Activated CD8-positive, alpha-beta T cell treated with anti-CD3 and anti-CD28 coated beads for 36 hours (primary cell): ENCODE measurements around the gene SLC41A3. TPM values are rescaled to one million over a fixed set of nuclear protein-coding genes. Genes with fewer than 3 reads are reported as not detected.

Experiments used
- ATAC-seq: fragments of 200-7000 bp; cut with Tn5 transposase; one replicate; pipeline ENCODE4 v1.10.0; 2021; ENCODE audit warnings: mild to moderate bottlenecking, moderate library complexity
- CTCF ChIA-PET: fragments of 350-600 bp; sonication (Branson Sonifier 250); formaldehyde crosslinking; loops from one replicate; lab custom pipeline; 2021; ENCODE audit warnings: antibody characterized with exemption; lab: Charles Lee
- POLR2A ChIA-PET: fragments of 350-600 bp; sonication (Branson Sonifier 250); formaldehyde crosslinking; loops from one replicate; lab custom pipeline; 2021; ENCODE audit warnings: antibody characterized with exemption; lab: Charles Lee
- DNase-seq: peaks from one replicate; pipeline ENCODE4 v3.0.0-alpha.2; 2020
- H3K27ac Mint-ChIP-seq: one replicate; pipeline ENCODE4 v1.8.0; 2021; ENCODE audit warnings: mild to moderate bottlenecking, mixed read lengths
- H3K27me3 Mint-ChIP-seq: one replicate; pipeline ENCODE4 v1.8.0; 2021; ENCODE audit warnings: mixed read lengths
- H3K36me3 Mint-ChIP-seq: one replicate; pipeline ENCODE4 v1.8.0; 2021; ENCODE audit warnings: low read depth, mixed read lengths
- H3K4me1 Mint-ChIP-seq: one replicate; pipeline ENCODE4 v1.8.0; 2021; ENCODE audit warnings: low read depth, mixed read lengths
- H3K4me3 Mint-ChIP-seq: one replicate; pipeline ENCODE4 v1.8.0; 2021; ENCODE audit warnings: mild to moderate bottlenecking, moderate library complexity, mixed read lengths
- H3K9me3 Mint-ChIP-seq: one replicate; pipeline ENCODE4 v1.8.0; 2021; ENCODE audit warnings: mixed read lengths
- intact Hi-C: fragments of 100-400 bp; cut with micrococcal nuclease; formaldehyde crosslinking; loops from one replicate; pipeline ENCODE4 v1.10.0; 2022
- total RNA-seq, 2 experiments: library from RNA; stranded (reverse); gene quantifications; one replicate each; pipeline ENCODE4 v1.2.3, GENCODE V29; 2021
- TF ChIP-seq, protein P1 (sequence below): fragments of 200-600 bp; IDR thresholded peaks from one replicate; pipeline ENCODE4 v1.8.0; 2022; ENCODE audit warnings: antibody characterized with exemption, mild to moderate bottlenecking

SLC41A3 gene
- total RNA-seq, 2 experiments from 2014 or later = 19.1 to 23.4 TPM

DNA sequence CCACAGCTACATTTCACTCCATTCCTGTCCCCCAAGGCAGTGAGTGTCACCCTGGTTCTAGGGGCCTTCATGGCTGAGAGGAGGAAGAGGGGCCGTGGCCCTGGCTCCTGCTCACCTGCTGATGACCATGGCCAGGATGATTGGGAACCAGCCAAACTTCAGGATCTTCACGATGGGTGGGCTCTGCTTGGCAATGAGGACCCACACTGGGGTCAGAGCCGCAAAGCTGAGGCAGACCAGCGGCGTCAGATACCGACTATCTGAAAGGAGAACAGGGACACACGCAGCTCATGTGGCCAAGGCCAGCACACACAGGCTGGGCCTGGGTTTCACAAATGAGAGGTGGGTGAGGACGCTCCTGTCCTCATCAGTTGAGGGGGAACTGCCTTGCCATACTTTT is 67.3 kb downstream of the SLC41A3 start:
- no peak overlapping the region for H3K27ac Mint-ChIP-seq
- no peak overlapping the region for H3K4me3 Mint-ChIP-seq
- no peaks in the 10 kb centered on the region for H3K27me3 Mint-ChIP-seq
- TF ChIP-seq, protein P1, sequence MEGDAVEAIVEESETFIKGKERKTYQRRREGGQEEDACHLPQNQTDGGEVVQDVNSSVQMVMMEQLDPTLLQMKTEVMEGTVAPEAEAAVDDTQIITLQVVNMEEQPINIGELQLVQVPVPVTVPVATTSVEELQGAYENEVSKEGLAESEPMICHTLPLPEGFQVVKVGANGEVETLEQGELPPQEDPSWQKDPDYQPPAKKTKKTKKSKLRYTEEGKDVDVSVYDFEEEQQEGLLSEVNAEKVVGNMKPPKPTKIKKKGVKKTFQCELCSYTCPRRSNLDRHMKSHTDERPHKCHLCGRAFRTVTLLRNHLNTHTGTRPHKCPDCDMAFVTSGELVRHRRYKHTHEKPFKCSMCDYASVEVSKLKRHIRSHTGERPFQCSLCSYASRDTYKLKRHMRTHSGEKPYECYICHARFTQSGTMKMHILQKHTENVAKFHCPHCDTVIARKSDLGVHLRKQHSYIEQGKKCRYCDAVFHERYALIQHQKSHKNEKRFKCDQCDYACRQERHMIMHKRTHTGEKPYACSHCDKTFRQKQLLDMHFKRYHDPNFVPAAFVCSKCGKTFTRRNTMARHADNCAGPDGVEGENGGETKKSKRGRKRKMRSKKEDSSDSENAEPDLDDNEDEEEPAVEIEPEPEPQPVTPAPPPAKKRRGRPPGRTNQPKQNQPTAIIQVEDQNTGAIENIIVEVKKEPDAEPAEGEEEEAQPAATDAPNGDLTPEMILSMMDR = no peak
- ChIA-PET POLR2A (no interaction called here), CTCF (no interaction called here)
- no peaks in the 10 kb centered on the region for H3K4me1 Mint-ChIP-seq
- H3K36me3 Mint-ChIP-seq = peaks cover 28% of the 10 kb centered on the region
- DNase-seq (no peak), ATAC-seq (no peak)
- intact Hi-C loops = no loop called here
- no peaks in the 10 kb centered on the region for H3K9me3 Mint-ChIP-seq

DNA sequence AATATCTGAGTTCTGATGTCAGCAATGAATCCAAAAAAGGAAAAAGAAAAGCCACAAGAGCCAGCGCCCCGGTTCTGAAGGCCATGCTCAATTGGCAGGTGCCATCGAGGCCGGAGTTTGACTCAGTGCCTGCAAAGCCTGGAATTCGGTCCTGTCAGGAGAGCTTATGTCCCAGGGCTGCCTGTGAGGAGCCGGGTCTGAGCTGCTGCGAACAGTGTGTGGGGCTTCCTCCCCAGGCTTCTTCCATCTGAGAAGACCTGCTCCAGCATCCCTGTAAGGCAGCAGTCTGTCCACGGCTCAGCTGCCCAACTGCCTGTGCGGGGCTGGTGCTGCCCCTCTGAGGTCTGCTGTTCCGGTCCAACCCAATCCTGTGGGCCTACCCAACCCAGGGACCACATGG is 68.8 kb downstream of the SLC41A3 start:
- CTCF ChIA-PET = no interaction called here
- no peak for ATAC-seq
- Mint-ChIP-seq H3K36me3 (peaks cover 35% of the 10 kb centered on the region), H3K4me3 (no peak overlapping the region), H3K27me3 (no peaks in the 10 kb centered on the region), H3K4me1 (no peaks in the 10 kb centered on the region), H3K9me3 (no peaks in the 10 kb centered on the region), H3K27ac (no peak overlapping the region)
- DNase-seq = no peak
- intact Hi-C loops = no loop called here
- TF ChIP-seq, protein P1 = no peak
- POLR2A ChIA-PET = no interaction called here

DNA sequence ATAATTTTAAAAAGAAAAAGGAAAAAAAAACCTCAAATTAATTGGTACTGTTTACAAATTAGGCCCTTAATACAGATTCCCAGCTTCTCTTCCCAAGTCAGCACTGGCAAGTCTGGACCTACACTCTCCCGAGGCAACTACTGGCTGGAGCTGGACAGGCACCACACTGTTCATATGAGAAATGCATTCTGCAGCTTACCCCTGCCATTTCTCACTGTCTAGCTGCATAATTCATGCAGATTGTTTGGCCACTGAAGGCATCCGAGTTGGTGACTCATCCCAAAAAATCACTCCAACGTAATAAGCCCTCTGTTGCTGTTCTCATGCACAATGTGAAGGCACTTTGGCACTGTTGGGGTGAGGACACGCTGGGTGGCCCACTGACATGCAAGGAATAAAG is 69.7 kb downstream of the SLC41A3 start:
- no peaks in the 10 kb centered on the region for H3K9me3 Mint-ChIP-seq
- peaks cover 35% of the 10 kb centered on the region for H3K36me3 Mint-ChIP-seq
- H3K27me3 Mint-ChIP-seq = no peaks in the 10 kb centered on the region
- ATAC-seq (no peak), DNase-seq (no peak)
- no peak overlapping the region for H3K27ac Mint-ChIP-seq
- no peak overlapping the region for H3K4me3 Mint-ChIP-seq
- TF ChIP-seq, protein P1 = no peak
- intact Hi-C loops = no loop called here
- ChIA-PET CTCF (no interaction called here), POLR2A (no interaction called here)
- no peaks in the 10 kb centered on the region for H3K4me1 Mint-ChIP-seq

DNA sequence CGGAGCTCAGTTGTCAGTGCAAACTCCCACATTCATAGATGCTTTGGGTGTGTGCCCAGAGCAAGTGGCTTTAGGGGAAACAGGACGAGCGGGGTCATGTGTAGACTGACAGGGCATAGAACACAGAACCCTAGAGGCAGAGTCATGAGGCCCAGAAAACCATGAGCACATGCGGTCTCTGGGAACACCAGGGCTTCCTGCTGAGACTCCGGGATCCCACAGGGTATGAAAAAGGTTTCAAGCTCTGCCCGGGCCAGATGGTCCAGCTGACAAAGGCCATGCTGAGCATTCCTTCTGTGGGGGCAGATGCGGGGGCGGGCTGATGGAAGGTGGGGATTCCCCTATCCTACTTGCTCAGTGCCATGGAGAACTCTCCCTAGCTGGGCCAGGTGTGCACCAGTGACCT is 70.2 kb downstream of the SLC41A3 start:
- CTCF ChIA-PET = no interaction called here
- H3K4me3 Mint-ChIP-seq = no peak overlapping the region
- H3K9me3 Mint-ChIP-seq = no peaks in the 10 kb centered on the region
- POLR2A ChIA-PET = no interaction called here
- H3K27me3 Mint-ChIP-seq = no peaks in the 10 kb centered on the region
- H3K36me3 Mint-ChIP-seq = peaks cover 38% of the 10 kb centered on the region
- ATAC-seq (no peak), DNase-seq (no peak)
- intact Hi-C loops = no loop called here
- H3K4me1 Mint-ChIP-seq = no peaks in the 10 kb centered on the region
- no peak overlapping the region for H3K27ac Mint-ChIP-seq
- TF ChIP-seq, protein P1 = no peak

DNA sequence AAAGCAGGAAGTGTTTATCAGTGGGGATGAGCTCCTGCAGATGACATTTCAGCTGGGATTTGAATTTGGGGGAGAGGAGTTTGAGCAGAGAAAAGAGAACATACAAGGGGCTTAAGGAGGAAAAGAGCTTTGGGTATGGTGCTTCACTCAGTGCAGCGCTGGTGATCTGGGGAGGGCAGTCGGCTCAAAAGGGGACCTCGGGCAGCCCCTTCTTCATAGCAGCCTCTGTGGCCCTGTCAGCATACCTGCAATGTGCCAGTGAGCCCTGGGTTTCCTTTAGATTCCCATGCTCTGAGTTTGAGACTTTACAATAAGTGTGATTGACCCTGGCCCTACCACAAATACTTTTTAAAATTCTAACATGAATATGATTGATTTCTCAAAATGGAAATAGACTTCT is 74.7 kb downstream of the SLC41A3 start:
- DNase-seq (no peak), ATAC-seq (no peak)
- intact Hi-C loops = no loop called here
- Mint-ChIP-seq H3K9me3 (no peaks in the 10 kb centered on the region), H3K4me1 (no peaks in the 10 kb centered on the region), H3K27ac (no peak overlapping the region), H3K36me3 (peaks cover 49% of the 10 kb centered on the region), H3K27me3 (no peaks in the 10 kb centered on the region), H3K4me3 (no peak overlapping the region)
- ChIA-PET POLR2A (no interaction called here), CTCF (no interaction called here)
- TF ChIP-seq, protein P1 = no peak
